ENCODE measurements around the gene KIF21A.

The KIF21A gene

GRCh38 chr12:39413836-39414771 is 28.8 kb downstream of the KIF21A start:
- no peak overlapping the region for H3K4me2 ChIP-seq (ENCODE audit: low read length)
- H2AFZ ChIP-seq (ENCODE audit: low read depth, low read length) = no peak overlapping the region
- H3K27me3 ChIP-seq (ENCODE audit: low read depth, low read length) = no peaks in the 10 kb centered on the region
- no peaks in the 10 kb centered on the region; the same call in none of the 2 replicates for H3K79me2 ChIP-seq (ENCODE audit: low read length)
- no peaks in the 10 kb centered on the region for H3K4me1 ChIP-seq (ENCODE audit: low read length)
- H3K9ac ChIP-seq (ENCODE audit: low read length) = no peak overlapping the region
- H3K36me3 ChIP-seq (replicated peaks; ENCODE audit: low read depth, low read length) = peaks cover under 1% of the 10 kb centered on the region
- H3K27ac ChIP-seq (ENCODE audit: low read length) = no peak overlapping the region
- no peaks in the 10 kb centered on the region for H3K9me3 ChIP-seq (ENCODE audit: insufficient read depth, low read length)
- H3K4me3 ChIP-seq (ENCODE audit: low read length) = no peak overlapping the region
- H4K20me1 ChIP-seq (ENCODE audit: insufficient read depth, low read length) = 0 out of 2 replicates have a peak, but pooled peaks cover 2% of the 10 kb centered on the region
- no peak for TF ChIP-seq CTCF (IDR thresholded peaks at IDR 0.05; ENCODE audit: low read depth, low read length)
- TF ChIP-seq EZH2phosphoT487 (IDR thresholded peaks at IDR 0.05; ENCODE audit: low read depth) = no peak

- no peak overlapping the region for H3K4me3 ChIP-seq (ENCODE audit: low read length)
- no peak overlapping the region for H3K4me2 ChIP-seq (ENCODE audit: low read length)
- no peak overlapping the region for H2AFZ ChIP-seq (ENCODE audit: low read depth, low read length)
- H3K79me2 ChIP-seq (ENCODE audit: low read length) = no peaks in the 10 kb centered on the region; the same call in 1 of the 2 replicates
- H4K20me1 ChIP-seq (ENCODE audit: insufficient read depth, low read length) = 0 out of 2 replicates have a peak, but pooled peaks cover 2% of the 10 kb centered on the region
- no peak overlapping the region for H3K27ac ChIP-seq (ENCODE audit: low read length)
- no peak overlapping the region for H3K9ac ChIP-seq (ENCODE audit: low read length)
- TF ChIP-seq CTCF (IDR thresholded peaks at IDR 0.05; ENCODE audit: low read depth, low read length) = no peak
- no peak for TF ChIP-seq EZH2phosphoT487 (IDR thresholded peaks at IDR 0.05; ENCODE audit: low read depth)
- no peaks in the 10 kb centered on the region for H3K36me3 ChIP-seq (replicated peaks; ENCODE audit: low read depth, low read length)
- H3K9me3 ChIP-seq (ENCODE audit: insufficient read depth, low read length) = no peaks in the 10 kb centered on the region
- H3K27me3 ChIP-seq (ENCODE audit: low read depth, low read length) = no peaks in the 10 kb centered on the region
- no peaks in the 10 kb centered on the region for H3K4me1 ChIP-seq (ENCODE audit: low read length)
Measured at GRCh38 chr12:39412210-39412609, 30.7 kb downstream of the KIF21A start.

GRCh38 chr12:39406262-39406661 is 36.7 kb downstream of the KIF21A start:
- H3K79me2 ChIP-seq (ENCODE audit: low read length) = peaks cover 3% of the 10 kb centered on the region; the same call in 1 of the 2 replicates
- no peak overlapping the region; the same call in 1 of the 2 replicates for H3K4me2 ChIP-seq (ENCODE audit: low read length)
- no peak for TF ChIP-seq CTCF (IDR thresholded peaks at IDR 0.05; ENCODE audit: low read depth, low read length)
- TF ChIP-seq EZH2phosphoT487 (IDR thresholded peaks at IDR 0.05; ENCODE audit: low read depth) = no peak
- peaks cover 48% of the 10 kb centered on the region for H3K4me1 ChIP-seq (ENCODE audit: low read length)
- no peak overlapping the region for H3K27ac ChIP-seq (ENCODE audit: low read length)
- H3K36me3 ChIP-seq (replicated peaks; ENCODE audit: low read depth, low read length) = no peaks in the 10 kb centered on the region
- peaks cover 3% of the 10 kb centered on the region for H4K20me1 ChIP-seq (ENCODE audit: insufficient read depth, low read length)
- no peaks in the 10 kb centered on the region for H3K27me3 ChIP-seq (ENCODE audit: low read depth, low read length)
- no peak overlapping the region for H3K9ac ChIP-seq (ENCODE audit: low read length)
- H2AFZ ChIP-seq (ENCODE audit: low read depth, low read length) = no peak overlapping the region
- H3K4me3 ChIP-seq (ENCODE audit: low read length) = no peak overlapping the region
- no peaks in the 10 kb centered on the region for H3K9me3 ChIP-seq (ENCODE audit: insufficient read depth, low read length)

GRCh38 chr12:39405580-39405979 is 37.3 kb downstream of the KIF21A start:
- Histone ChIP-seq H3K4me2 (ENCODE audit: low read length) (peak overlapping the region; percentile 26), H4K20me1 (ENCODE audit: insufficient read depth, low read length) (peaks cover 10% of the 10 kb centered on the region)
- TF ChIP-seq CTCF (IDR thresholded peaks at IDR 0.05; ENCODE audit: low read depth, low read length) (no peak), EZH2phosphoT487 (IDR thresholded peaks at IDR 0.05; ENCODE audit: low read depth) (no peak)

More at GRCh38 chr12:39405580-39405979, 37.3 kb downstream of the KIF21A start:
- no peak overlapping the region for H3K9ac ChIP-seq (ENCODE audit: low read length)
- peaks cover 51% of the 10 kb centered on the region for H3K4me1 ChIP-seq (ENCODE audit: low read length)
- no peaks in the 10 kb centered on the region for H3K36me3 ChIP-seq (replicated peaks; ENCODE audit: low read depth, low read length)
- no peak overlapping the region for H3K4me3 ChIP-seq (ENCODE audit: low read length)
- no peaks in the 10 kb centered on the region for H3K27me3 ChIP-seq (ENCODE audit: low read depth, low read length)
- no peak overlapping the region; the same call in 1 of the 2 replicates for H3K27ac ChIP-seq (ENCODE audit: low read length)
- no peak overlapping the region for H2AFZ ChIP-seq (ENCODE audit: low read depth, low read length)
- H3K79me2 ChIP-seq (ENCODE audit: low read length) = peaks cover 3% of the 10 kb centered on the region; the same call in 1 of the 2 replicates
- H3K9me3 ChIP-seq (ENCODE audit: insufficient read depth, low read length) = no peaks in the 10 kb centered on the region
